GM12801 (cell line): ENCODE results near the gene ABITRAM.

Experiments used
- TF ChIP-seq, protein P1 (sequence below): IDR thresholded peaks from one replicate; pipeline ENCODE4 v1.5.1; 2011; ENCODE audit warnings: control low read depth; ENCODE audit not compliant: insufficient read length; ENCODE audit errors: extremely low read depth

ABITRAM gene, protein sequence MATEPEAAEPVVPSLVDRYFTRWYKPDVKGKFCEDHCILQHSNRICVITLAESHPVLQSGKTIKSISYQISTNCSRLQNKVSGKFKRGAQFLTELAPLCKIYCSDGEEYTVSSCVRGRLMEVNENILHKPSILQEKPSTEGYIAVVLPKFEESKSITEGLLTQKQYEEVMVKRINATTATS

DNA sequence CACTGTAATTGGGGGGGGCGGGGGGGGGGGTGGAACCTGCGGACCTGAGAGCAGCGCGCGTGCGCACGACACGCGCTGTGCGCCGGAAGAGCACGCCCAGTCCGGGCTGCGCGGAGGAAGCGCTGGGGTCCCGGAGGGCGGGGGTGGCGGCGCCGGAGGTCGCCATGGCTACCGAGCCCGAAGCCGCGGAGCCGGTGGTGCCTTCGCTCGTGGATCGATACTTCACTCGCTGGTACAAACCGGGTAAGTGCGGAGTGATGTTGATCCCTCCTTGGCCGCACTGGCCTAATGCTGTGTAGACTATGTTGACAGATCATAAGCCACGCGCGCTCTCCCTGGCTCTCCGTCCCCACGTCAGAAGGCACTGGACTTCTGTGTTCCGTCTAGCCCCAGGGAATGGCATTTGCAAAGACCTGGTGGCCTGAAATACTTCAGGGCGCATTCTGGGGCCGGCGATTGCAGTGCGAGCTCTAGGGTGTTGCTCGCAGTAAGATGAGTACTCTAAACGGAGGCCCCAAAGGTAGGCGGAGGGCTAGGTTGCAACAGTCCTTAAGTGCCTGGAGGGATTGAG, at the start of gene ABITRAM:
Gene ABITRAM (plus strand): TSS at position 78 of the 571 bp plus-strand sequence. CDS start 87 bp downstream, at position 165.
- TF ChIP-seq, protein P1, sequence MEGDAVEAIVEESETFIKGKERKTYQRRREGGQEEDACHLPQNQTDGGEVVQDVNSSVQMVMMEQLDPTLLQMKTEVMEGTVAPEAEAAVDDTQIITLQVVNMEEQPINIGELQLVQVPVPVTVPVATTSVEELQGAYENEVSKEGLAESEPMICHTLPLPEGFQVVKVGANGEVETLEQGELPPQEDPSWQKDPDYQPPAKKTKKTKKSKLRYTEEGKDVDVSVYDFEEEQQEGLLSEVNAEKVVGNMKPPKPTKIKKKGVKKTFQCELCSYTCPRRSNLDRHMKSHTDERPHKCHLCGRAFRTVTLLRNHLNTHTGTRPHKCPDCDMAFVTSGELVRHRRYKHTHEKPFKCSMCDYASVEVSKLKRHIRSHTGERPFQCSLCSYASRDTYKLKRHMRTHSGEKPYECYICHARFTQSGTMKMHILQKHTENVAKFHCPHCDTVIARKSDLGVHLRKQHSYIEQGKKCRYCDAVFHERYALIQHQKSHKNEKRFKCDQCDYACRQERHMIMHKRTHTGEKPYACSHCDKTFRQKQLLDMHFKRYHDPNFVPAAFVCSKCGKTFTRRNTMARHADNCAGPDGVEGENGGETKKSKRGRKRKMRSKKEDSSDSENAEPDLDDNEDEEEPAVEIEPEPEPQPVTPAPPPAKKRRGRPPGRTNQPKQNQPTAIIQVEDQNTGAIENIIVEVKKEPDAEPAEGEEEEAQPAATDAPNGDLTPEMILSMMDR, result no peak

DNA sequence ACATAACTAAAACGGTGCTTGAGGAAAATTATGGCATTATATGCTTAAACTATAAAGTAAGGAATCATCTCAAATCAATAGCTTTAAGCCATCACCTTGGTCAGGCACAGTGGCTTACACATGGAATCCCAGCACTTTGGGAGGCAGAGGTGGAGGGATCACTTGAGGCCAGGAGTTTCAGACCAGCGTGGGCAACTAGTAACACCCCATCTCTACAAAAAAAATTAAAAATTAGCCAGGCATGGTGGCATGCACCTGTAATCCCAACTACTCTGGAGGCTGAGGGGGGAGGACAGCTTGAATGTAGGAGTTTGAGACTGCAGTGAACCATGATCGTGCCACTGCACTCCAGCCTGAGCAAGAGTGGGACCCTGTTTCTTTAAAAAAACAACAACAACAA, 49.5 kb upstream of the ABITRAM start:
- TF ChIP-seq, protein P1, result no peak

DNA sequence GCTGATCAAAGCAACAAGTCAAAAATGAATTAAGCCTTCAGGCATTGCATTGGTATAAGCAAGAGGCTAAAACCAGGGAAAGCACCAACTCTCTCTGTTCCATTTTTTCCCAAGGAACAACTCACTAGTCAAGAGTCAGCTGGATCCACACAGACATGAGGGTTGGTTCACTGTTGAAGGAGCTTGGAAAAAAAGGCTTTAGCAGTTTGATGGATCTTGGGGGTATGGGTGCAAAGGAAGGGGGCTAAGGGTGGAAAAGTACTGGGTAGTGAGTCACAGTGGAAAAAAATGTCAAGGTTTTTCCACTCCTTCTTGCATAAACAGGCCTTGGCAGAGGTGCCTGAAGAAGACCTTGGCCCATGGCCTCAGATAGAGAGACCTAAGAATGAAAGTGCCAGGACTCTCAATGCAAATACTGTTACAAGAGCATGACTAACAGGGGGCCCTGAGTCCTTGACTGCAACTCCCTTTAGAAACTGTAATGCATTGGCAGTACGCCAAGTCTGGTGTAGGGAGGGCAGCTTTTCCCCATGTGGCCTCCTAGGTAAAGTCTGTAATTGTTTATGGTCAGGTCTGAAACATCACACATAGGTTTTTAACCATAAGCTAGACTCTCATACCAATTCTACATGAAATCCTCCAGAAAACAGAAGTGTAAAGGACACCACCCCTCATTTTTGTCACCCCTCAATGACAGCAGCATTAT, 48.4 kb upstream of the ABITRAM start:
- TF ChIP-seq, protein P1, result no peak

DNA sequence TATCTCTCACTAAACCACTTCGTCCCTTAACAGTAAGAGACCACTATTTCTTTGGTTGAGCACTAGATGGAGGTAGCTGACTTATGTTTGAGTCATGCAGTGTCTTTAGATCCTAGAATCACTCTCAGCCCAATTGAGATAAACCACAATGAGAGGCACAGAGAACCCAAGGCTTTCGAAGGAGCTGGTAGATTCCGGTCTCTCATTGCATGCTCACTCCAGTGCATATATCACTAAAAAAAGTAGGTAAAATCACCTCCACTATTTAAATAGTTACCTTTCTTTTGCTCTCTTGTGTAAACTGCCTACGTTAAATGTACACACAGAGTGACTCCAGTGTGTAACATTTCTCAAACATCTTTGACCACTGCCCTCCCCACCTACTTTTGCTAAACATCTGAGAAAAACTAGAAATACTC, 44.5 kb upstream of the ABITRAM start:
- TF ChIP-seq, protein P1, result no peak

DNA sequence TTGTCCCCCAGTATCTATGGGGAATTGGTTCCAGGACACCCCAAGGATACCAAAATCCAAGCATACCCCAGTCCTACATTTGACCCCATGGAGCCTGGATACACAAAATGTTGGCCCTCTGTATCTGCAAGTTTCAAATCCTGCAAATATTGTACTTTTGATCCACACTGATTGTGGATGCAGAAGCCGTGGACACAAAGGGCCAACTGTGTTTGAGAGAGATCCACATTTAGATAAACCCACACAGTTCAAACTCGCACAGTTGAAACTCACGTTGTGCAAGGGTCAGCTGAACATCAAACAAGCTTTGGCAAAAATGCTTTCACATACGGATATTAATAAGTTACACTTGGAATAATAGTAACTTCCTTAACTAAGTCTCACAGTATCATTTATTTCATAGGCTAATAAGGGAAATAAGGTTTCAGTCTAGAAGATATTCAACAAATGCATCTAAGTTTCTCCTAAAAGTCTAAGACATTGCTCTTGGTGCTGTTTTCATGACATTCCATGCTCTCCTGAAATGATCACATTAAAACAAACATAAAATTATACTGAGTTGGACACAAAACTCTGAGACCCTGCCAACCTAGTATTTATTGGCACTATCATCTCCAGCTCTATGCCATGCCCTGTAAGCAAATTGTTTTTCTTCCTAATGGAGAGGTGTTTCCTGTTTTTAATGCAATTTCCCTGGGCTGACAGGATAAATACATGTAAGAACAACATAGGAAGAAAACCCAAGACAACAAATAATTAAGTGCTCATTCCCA, 39.8 kb upstream of the ABITRAM start:
- TF ChIP-seq, protein P1, result no peak

DNA sequence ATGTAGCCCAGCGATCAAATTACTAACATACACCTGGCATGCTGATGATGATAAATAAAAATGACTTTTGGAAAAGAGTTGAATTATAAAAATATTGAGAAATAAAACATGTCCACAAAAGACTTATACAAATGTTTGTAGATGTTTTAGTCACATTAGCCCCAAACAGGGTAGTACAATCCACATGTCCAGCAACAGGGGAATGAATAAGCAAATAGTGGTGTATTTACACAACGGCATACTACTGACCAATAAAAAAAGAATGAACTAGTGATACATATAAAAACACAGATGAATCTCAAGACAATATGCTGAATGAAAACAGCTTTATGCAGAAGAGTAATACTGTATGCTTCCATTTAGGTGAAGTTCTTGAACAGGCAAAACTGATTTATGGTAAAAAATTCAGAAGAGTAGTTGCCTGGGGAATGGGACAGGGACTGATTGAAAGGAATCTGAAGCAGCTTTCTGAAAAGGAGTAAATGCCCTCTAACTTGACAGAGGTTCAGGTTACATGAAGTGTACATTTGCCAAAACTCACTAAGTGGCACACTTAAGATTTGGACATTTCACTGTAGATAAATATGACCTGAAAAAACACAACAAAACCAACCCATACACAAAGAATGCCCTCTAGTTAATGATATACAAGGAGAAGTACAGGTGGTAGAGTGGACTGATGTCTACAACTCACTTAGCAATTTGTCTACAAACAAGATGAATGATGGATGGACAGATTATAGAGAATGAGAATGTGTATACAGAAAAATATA, 36.7 kb upstream of the ABITRAM start:
- TF ChIP-seq, protein P1, result no peak

DNA sequence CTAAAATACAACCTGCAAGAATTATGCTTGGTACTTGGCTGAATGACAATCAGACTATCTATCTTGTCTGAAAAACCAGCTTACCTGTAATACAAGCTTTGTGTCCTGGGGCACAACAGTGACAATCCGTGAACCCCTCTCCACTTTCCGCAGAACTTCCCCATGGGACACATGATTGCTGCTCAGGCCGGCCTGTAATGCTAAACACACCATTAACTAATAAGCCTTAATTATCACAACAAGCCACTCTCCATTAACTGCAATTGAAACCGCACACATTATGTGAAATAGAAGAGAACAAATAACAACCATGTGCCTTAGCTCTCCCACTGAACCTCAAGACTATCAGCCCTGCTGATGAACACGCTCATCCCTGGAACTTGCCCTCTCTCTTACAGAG, 34.0 kb upstream of the ABITRAM start:
- TF ChIP-seq, protein P1, result no peak
